ENCODE data around the gene POR. TPM values are rescaled to one million over a fixed set of nuclear protein-coding genes. Genes with fewer than 3 reads are reported as not detected.

POR gene
- total and polyA plus RNA-seq, 2 of the 13 experiments (the other 11 are each of a cell fraction or from before 2014, with no cell fraction given), result 145 to 266 TPM

DNA sequence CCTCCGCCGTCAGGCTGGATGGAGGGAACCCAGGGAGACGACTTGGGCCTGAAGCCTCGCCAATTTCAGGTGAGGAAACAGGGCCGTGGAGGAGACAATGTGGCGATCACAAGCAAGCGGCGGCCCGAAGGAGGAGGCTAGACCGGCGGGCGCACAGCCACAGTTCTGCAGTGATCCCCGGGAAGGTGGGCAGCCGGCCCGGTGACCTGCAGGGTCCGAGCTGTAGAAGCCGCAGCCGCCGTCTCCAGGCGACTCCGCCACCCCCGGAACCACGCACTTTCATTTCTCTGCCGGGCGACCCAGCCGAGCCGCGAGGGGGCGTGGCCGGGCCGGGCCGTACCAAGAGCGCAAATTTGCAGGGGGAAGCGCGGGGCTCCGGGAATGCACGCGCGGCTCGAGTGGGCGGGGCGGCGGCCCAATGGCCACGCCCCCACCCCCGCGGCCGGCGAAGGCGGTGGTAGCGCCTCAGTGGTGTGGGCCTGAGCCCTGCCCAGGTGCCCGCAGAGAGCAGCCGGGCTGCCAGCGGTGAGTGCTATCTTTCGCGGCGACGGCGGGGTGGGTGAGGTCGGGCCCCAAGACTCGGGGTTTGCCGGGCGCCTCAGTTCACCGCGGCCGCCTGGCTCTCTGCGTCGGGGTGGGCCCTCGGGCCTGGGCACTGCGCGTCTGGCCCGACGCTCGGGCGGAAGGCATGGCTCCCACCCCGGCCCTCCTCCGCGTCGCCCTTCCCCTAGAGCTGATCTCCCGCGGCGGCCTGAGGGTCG is at the start of gene POR (continued):
- TF ChIP-seq ZBTB21 (CRISPR knock-in tag; IDR thresholded peaks at IDR 0.05) (no peak), TCF7L2 (IDR thresholded peaks at IDR 0.05; ENCODE audit: low read depth, low read length) (no peak), POLR2G (IDR thresholded peaks at IDR 0.05; ENCODE audit: low read depth, low read length) (peak; percentile 99), MTA1 (CRISPR knock-in tag; IDR thresholded peaks at IDR 0.05; ENCODE audit: borderline replicate concordance) (peak; percentile 19; the same call in 1 of the 2 replicates), POLR2A (IDR thresholded peaks at IDR 0.05; ENCODE audit: insufficient read depth in 1 of 2, low read depth in 2 of 2, low read length in 2 of 2) (peak; percentile 99), ZBTB20 (CRISPR knock-in tag; IDR thresholded peaks at IDR 0.05; ENCODE audit: borderline replicate concordance, low read depth) (peak; percentile 11; the same call in 1 of the 2 replicates), KLF12 (CRISPR knock-in tag; IDR thresholded peaks at IDR 0.05; ENCODE audit: borderline replicate concordance) (peak; percentile 95; the same call in 1 of the 2 replicates), TAF1 (CRISPR knock-in tag; IDR thresholded peaks at IDR 0.05) (peak; percentile 99), KDM5B (CRISPR knock-in tag; IDR thresholded peaks at IDR 0.05; ENCODE audit: borderline replicate concordance) (peak; percentile 97), PHB2 (IDR thresholded peaks at IDR 0.05; ENCODE audit: partially characterized antibody) (no peak), ZNF549 (CRISPR knock-in tag; IDR thresholded peaks at IDR 0.05) (no peak), ZNF225 (CRISPR knock-in tag; IDR thresholded peaks at IDR 0.05) (no peak; the same call in none of the 2 replicates), ZNF33B (CRISPR knock-in tag; IDR thresholded peaks at IDR 0.05) (no peak; the same call in 1 of the 2 replicates)
- TF ChIP-seq, protein P1, sequence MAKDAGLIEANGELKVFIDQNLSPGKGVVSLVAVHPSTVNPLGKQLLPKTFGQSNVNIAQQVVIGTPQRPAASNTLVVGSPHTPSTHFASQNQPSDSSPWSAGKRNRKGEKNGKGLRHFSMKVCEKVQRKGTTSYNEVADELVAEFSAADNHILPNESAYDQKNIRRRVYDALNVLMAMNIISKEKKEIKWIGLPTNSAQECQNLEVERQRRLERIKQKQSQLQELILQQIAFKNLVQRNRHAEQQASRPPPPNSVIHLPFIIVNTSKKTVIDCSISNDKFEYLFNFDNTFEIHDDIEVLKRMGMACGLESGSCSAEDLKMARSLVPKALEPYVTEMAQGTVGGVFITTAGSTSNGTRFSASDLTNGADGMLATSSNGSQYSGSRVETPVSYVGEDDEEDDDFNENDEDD (CRISPR knock-in tag; IDR thresholded peaks at IDR 0.05; ENCODE audit: borderline replicate concordance), result no peak
- TF ChIP-seq, protein P2, sequence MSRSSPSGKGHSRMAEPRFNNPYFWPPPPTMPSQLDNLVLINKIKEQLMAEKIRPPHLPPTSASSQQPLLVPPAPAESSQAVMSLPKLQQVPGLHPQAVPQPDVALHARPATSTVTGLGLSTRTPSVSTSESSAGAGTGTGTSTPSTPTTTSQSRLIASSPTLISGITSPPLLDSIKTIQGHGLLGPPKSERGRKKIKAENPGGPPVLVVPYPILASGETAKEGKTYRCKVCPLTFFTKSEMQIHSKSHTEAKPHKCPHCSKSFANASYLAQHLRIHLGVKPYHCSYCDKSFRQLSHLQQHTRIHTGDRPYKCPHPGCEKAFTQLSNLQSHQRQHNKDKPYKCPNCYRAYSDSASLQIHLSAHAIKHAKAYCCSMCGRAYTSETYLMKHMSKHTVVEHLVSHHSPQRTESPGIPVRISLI (CRISPR knock-in tag; IDR thresholded peaks at IDR 0.05; ENCODE audit: borderline replicate concordance), result no peak; the same call in 1 of the 2 replicates
- TF ChIP-seq, protein P3, sequence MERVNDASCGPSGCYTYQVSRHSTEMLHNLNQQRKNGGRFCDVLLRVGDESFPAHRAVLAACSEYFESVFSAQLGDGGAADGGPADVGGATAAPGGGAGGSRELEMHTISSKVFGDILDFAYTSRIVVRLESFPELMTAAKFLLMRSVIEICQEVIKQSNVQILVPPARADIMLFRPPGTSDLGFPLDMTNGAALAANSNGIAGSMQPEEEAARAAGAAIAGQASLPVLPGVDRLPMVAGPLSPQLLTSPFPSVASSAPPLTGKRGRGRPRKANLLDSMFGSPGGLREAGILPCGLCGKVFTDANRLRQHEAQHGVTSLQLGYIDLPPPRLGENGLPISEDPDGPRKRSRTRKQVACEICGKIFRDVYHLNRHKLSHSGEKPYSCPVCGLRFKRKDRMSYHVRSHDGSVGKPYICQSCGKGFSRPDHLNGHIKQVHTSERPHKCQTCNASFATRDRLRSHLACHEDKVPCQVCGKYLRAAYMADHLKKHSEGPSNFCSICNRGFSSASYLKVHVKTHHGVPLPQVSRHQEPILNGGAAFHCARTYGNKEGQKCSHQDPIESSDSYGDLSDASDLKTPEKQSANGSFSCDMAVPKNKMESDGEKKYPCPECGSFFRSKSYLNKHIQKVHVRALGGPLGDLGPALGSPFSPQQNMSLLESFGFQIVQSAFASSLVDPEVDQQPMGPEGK (CRISPR knock-in tag; IDR thresholded peaks at IDR 0.05), result peak; percentile 43; the same call in 1 of the 2 replicates
- TF ChIP-seq, protein P4, sequence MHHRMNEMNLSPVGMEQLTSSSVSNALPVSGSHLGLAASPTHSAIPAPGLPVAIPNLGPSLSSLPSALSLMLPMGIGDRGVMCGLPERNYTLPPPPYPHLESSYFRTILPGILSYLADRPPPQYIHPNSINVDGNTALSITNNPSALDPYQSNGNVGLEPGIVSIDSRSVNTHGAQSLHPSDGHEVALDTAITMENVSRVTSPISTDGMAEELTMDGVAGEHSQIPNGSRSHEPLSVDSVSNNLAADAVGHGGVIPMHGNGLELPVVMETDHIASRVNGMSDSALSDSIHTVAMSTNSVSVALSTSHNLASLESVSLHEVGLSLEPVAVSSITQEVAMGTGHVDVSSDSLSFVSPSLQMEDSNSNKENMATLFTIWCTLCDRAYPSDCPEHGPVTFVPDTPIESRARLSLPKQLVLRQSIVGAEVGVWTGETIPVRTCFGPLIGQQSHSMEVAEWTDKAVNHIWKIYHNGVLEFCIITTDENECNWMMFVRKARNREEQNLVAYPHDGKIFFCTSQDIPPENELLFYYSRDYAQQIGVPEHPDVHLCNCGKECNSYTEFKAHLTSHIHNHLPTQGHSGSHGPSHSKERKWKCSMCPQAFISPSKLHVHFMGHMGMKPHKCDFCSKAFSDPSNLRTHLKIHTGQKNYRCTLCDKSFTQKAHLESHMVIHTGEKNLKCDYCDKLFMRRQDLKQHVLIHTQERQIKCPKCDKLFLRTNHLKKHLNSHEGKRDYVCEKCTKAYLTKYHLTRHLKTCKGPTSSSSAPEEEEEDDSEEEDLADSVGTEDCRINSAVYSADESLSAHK (CRISPR knock-in tag; IDR thresholded peaks at IDR 0.05; ENCODE audit: borderline replicate concordance), result no peak
- TF ChIP-seq, protein P5, sequence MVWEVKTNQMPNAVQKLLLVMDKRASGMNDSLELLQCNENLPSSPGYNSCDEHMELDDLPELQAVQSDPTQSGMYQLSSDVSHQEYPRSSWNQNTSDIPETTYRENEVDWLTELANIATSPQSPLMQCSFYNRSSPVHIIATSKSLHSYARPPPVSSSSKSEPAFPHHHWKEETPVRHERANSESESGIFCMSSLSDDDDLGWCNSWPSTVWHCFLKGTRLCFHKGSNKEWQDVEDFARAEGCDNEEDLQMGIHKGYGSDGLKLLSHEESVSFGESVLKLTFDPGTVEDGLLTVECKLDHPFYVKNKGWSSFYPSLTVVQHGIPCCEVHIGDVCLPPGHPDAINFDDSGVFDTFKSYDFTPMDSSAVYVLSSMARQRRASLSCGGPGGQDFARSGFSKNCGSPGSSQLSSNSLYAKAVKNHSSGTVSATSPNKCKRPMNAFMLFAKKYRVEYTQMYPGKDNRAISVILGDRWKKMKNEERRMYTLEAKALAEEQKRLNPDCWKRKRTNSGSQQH (CRISPR knock-in tag; IDR thresholded peaks at IDR 0.05; ENCODE audit: low read depth), result peak; percentile 89; the same call in 1 of the 2 replicates
- TF ChIP-seq, protein P6, sequence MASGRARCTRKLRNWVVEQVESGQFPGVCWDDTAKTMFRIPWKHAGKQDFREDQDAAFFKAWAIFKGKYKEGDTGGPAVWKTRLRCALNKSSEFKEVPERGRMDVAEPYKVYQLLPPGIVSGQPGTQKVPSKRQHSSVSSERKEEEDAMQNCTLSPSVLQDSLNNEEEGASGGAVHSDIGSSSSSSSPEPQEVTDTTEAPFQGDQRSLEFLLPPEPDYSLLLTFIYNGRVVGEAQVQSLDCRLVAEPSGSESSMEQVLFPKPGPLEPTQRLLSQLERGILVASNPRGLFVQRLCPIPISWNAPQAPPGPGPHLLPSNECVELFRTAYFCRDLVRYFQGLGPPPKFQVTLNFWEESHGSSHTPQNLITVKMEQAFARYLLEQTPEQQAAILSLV (CRISPR knock-in tag; IDR thresholded peaks at IDR 0.05; ENCODE audit: borderline replicate concordance), result peak; percentile 93; the same call in 1 of the 2 replicates
